CD14-positive monocyte (primary cell): ENCODE data around the gene CPNE2. TPM values are rescaled to one million over a fixed set of nuclear protein-coding genes. Genes with fewer than 3 reads are reported as not detected.

Source experiments
- DNase-seq, 3 donors: peaks; one replicate each; pipeline ENCODE4 v3.0.0-alpha.2; 2011 to 2022
- H2AFZ ChIP-seq: 2 replicates; pipeline ENCODE4 v1.6.0; 2012; ENCODE audit warnings: mild to moderate bottlenecking, low read depth, low read length, inconsistent platforms; ENCODE audit not compliant: insufficient read depth, poor library complexity, severe bottlenecking
- H3K27ac ChIP-seq, 2 donors: 1 replicate in 1 of 2; 2 replicates in 1 of 2; pipeline ENCODE4 v1.5.1; 2012 to 2013; ENCODE audit warnings: low read length in 2 of 2, control low read depth in 1 of 2, inconsistent platforms in 1 of 2, low read depth in 1 of 2, mild to moderate bottlenecking in 1 of 2
- H3K27me3 ChIP-seq, 2 donors: one replicate each; pipeline versions ENCODE4 v1.6.0 to v1.6.1; 2011 to 2013; ENCODE audit warnings: low read length in 2 of 2; ENCODE audit not compliant: control insufficient read depth in 2 of 2, insufficient read depth in 2 of 2
- H3K36me3 ChIP-seq, 2 donors: replicated peaks in 1 of 2; 1 replicate in 1 of 2; 2 replicates in 1 of 2; pipeline versions ENCODE4 v1.5.1 to v1.6.1; 2012 to 2013; ENCODE audit warnings: low read length in 2 of 2, control low read depth in 1 of 2, inconsistent platforms in 1 of 2, mild to moderate bottlenecking in 1 of 2; ENCODE audit not compliant: insufficient read depth in 2 of 2, control insufficient read depth in 1 of 2
- H3K4me1 ChIP-seq, 2 donors: 1 replicate in 1 of 2; 2 replicates in 1 of 2; pipeline versions ENCODE4 v1.5.1 to v1.6.1; 2012 to 2013; ENCODE audit warnings: low read length in 2 of 2, control low read depth in 1 of 2, inconsistent platforms in 1 of 2, mild to moderate bottlenecking in 1 of 2, moderate library complexity in 1 of 2; ENCODE audit not compliant: insufficient read depth in 2 of 2, control insufficient read depth in 1 of 2
- H3K4me2 ChIP-seq: replicated peaks from 2 replicates; pipeline ENCODE3; 2012; ENCODE audit warnings: low read length, moderate library complexity, mild to moderate bottlenecking; ENCODE audit not compliant: poor library complexity, severe bottlenecking; ENCODE audit errors: extremely low read depth
- H3K4me3 ChIP-seq, 3 experiments: fragments of 200-600 bp in 1 of 3; sonication (generic) in 1 of 3; replicated peaks in 1 of 3; 1 replicate in 2 of 3; 2 replicates in 1 of 3; pipeline ENCODE4 v1.5.1; 2011 to 2013; ENCODE audit warnings: low read length in 3 of 3, mild to moderate bottlenecking in 3 of 3, control low read depth in 2 of 3, low read depth in 2 of 3, inconsistent platforms in 1 of 3, moderate library complexity in 1 of 3
- H3K79me2 ChIP-seq: 2 replicates; pipeline ENCODE4 v1.6.0; 2012; ENCODE audit warnings: mild to moderate bottlenecking, control low read depth, inconsistent platforms, low read length, moderate library complexity; ENCODE audit not compliant: insufficient read depth
- H3K9ac ChIP-seq: 2 replicates; pipeline ENCODE4 v1.6.0; 2017; ENCODE audit warnings: low read length, mild to moderate bottlenecking; ENCODE audit not compliant: insufficient read depth, poor library complexity, severe bottlenecking
- H3K9me3 ChIP-seq, 2 donors: replicated peaks in 1 of 2; 1 replicate in 1 of 2; 2 replicates in 1 of 2; pipeline versions ENCODE4 v1.5.1 to v1.6.1; 2012 to 2013; ENCODE audit warnings: low read length in 2 of 2, control low read depth in 1 of 2; ENCODE audit not compliant: control insufficient read depth in 1 of 2, insufficient read depth in 1 of 2
- H4K20me1 ChIP-seq: 2 replicates; pipeline ENCODE4 v1.6.0; 2012; ENCODE audit warnings: mild to moderate bottlenecking, low read length, control low read depth, moderate library complexity; ENCODE audit not compliant: insufficient read depth
- H3K27ac Mint-ChIP-seq, 7 donors: one replicate each; pipeline ENCODE4 v1.8.0; 2020; ENCODE audit warnings: mild to moderate bottlenecking in 7 of 7, mixed read lengths in 7 of 7, moderate library complexity in 6 of 7, inconsistent platforms in 2 of 7
- H3K27me3 Mint-ChIP-seq, 3 donors: one replicate each; pipeline ENCODE4 v1.8.0; 2021 to 2022; ENCODE audit warnings: low read depth in 3 of 3, mild to moderate bottlenecking in 3 of 3, mixed read lengths in 3 of 3, moderate library complexity in 3 of 3, inconsistent platforms in 1 of 3
- H3K36me3 Mint-ChIP-seq, 2 donors: one replicate each; pipeline ENCODE4 v1.8.0; 2020; ENCODE audit warnings: mixed read lengths in 2 of 2, inconsistent platforms in 1 of 2, mild to moderate bottlenecking in 1 of 2
- H3K4me1 Mint-ChIP-seq: one replicate; pipeline ENCODE4 v1.8.0; 2020; ENCODE audit warnings: mild to moderate bottlenecking, mixed read lengths
- H3K4me3 Mint-ChIP-seq, 2 donors: one replicate each; pipeline ENCODE4 v1.8.0; 2020; ENCODE audit warnings: mild to moderate bottlenecking in 2 of 2, mixed read lengths in 2 of 2, moderate library complexity in 1 of 2
- H3K9me3 Mint-ChIP-seq, 7 donors: one replicate each; pipeline ENCODE4 v1.8.0; 2020 to 2022; ENCODE audit warnings: mixed read lengths in 7 of 7, mild to moderate bottlenecking in 6 of 7, moderate library complexity in 6 of 7, inconsistent platforms in 2 of 7
- WGBS: methylation state at CpG from one replicate; pipeline ENCODE4 v1.1.5; 2013; ENCODE audit warnings: missing lambda C conversion rate; ENCODE audit not compliant: insufficient coverage; 5-methylcytosine and 5-hydroxymethylcytosine counted together
- intact Hi-C, 2 donors: fragments of 100-400 bp; cut with micrococcal nuclease; formaldehyde crosslinking; loops; one replicate each; pipeline versions ENCODE4 v1.15.0 to v1.15.1; 2023
- polyA plus RNA-seq, 3 donors: library from polyadenylated mRNA; depleted of rRNA in 1 of 3; unstranded in 2 of 3; stranded (reverse) in 1 of 3; fragments of 300-500 nt in 2 of 3; fragments of >200 nt in 1 of 3; fragmentation: Illumina TruSeq in 2 of 3; gene quantifications; 1 replicate in 2 of 3; 2 replicates in 1 of 3; pipeline ENCODE4 v1.2.3, GENCODE V29; 2012 to 2021
- TF ChIP-seq, protein P1 (sequence below): fragments of 200-600 bp; IDR thresholded peaks from one replicate; pipeline ENCODE4 v1.8.0; 2022; ENCODE audit warnings: antibody characterized with exemption, mild to moderate bottlenecking

The CPNE2 gene
- polyA plus RNA-seq, 3 donors = 18.3 to 68.8 (median 23.9) TPM

DNA sequence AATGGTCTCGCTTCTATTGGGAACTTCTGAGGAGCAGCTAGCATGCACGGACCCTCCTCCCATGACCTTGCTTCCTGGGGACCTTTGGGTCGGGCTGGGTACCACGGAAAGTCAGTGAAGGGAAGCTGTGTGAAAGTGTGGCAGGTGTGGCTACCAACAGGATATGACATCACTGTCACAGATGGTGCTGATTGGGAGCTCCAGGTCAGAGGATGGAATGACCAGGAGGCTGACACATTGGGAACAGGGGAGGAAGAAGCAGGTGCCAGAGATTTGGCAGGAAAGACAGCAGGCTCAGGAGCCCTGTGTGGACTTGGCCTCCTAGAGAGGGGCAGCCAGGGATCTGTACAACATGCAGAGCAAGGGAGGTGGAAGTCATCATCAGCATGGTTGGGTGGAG is 34.0 kb downstream of the CPNE2 start:
- peaks cover 5 to 6% of the 10 kb centered on the region in 2 donors for H3K4me1 ChIP-seq
- TF ChIP-seq, protein P1, sequence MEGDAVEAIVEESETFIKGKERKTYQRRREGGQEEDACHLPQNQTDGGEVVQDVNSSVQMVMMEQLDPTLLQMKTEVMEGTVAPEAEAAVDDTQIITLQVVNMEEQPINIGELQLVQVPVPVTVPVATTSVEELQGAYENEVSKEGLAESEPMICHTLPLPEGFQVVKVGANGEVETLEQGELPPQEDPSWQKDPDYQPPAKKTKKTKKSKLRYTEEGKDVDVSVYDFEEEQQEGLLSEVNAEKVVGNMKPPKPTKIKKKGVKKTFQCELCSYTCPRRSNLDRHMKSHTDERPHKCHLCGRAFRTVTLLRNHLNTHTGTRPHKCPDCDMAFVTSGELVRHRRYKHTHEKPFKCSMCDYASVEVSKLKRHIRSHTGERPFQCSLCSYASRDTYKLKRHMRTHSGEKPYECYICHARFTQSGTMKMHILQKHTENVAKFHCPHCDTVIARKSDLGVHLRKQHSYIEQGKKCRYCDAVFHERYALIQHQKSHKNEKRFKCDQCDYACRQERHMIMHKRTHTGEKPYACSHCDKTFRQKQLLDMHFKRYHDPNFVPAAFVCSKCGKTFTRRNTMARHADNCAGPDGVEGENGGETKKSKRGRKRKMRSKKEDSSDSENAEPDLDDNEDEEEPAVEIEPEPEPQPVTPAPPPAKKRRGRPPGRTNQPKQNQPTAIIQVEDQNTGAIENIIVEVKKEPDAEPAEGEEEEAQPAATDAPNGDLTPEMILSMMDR = no peak
- H3K9ac ChIP-seq = no peak overlapping the region
- intact Hi-C loops = no loop called here
- Mint-ChIP-seq H3K9me3 (peaks cover 0 to 2% (median 0%) of the 10 kb centered on the region in 7 donors), H3K27ac (peak overlapping the region in 1 of 7 donors; percentile 10), H3K4me1 (peaks cover 16% of the 10 kb centered on the region), H3K36me3 (peaks cover 70 to 82% of the 10 kb centered on the region in 2 donors), H3K4me3 (no peak overlapping the region), H3K27me3 (peaks cover 0 to 1% (median 0%) of the 10 kb centered on the region in 3 donors)
- H3K27ac ChIP-seq = no peak overlapping the region
- H2AFZ ChIP-seq = no peak overlapping the region
- H4K20me1 ChIP-seq = no peaks in the 10 kb centered on the region
- H3K79me2 ChIP-seq = no peaks in the 10 kb centered on the region
- peaks cover 64 to 83% of the 10 kb centered on the region in 2 donors for H3K36me3 ChIP-seq
- 100% methylated on average over 1 of the region's 4 CpGs for WGBS
- no peaks in the 10 kb centered on the region for H3K27me3 ChIP-seq
- H3K4me3 ChIP-seq = no peak overlapping the region
- no peak for DNase-seq
- H3K4me2 ChIP-seq = no peak overlapping the region
- H3K9me3 ChIP-seq = no peaks in the 10 kb centered on the region

DNA sequence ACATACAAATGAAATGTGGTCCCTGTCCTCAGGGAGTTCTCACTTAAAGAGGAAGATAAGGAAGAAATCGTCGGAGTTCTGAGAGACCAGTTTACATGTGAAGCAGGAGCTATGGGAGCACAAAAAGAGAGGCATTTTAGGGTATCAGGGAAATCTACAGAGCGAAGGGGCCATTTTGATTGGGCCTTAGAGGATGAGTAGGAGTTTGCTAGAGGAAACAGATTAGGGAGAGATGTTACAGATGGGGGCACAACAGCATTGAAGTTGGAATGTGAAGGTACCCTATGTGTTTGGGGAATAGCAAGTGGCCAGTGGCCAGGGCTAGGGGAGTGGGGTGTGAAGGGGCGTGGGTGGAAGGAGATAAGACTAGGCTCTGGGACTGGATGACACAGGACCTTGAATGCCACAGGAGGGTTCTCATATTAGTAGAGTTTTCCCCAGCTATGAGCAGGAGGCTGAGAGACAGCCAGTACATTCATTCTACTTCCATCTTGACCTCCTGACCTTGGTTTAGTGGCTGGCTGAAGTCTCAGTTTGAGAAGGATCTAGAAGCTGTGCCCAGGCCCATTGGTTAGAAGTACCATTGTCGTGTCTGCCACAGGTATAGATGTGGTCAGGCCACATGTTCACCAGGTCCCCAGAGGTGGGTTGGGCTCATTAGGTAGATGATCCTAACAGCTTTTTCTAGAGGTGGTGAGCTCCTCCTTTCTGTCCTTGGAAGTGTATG is 34.8 kb downstream of the CPNE2 start:
- TF ChIP-seq, protein P1 = no peak
- H3K9me3 Mint-ChIP-seq = peaks cover 0 to 2% (median 0%) of the 10 kb centered on the region in 7 donors
- intact Hi-C loops = no loop called here
- Histone ChIP-seq H3K9ac (no peak overlapping the region), H4K20me1 (no peaks in the 10 kb centered on the region), H3K79me2 (no peaks in the 10 kb centered on the region), H3K4me2 (no peak overlapping the region), H3K4me3 (no peak overlapping the region), H3K27ac (peak overlapping the region in 1 of 2 donors; percentile 14), H3K36me3 (peaks cover 59 to 83% of the 10 kb centered on the region in 2 donors), H2AFZ (no peak overlapping the region), H3K27me3 (no peaks in the 10 kb centered on the region), H3K4me1 (peaks cover 5 to 6% of the 10 kb centered on the region in 2 donors), H3K9me3 (no peaks in the 10 kb centered on the region)
- H3K4me1 Mint-ChIP-seq = peaks cover 16% of the 10 kb centered on the region
- H3K27me3 Mint-ChIP-seq = peaks cover 0 to 1% (median 0%) of the 10 kb centered on the region in 3 donors
- 98% methylated on average over 5 of the region's 5 CpGs for WGBS
- peak overlapping the region in 3 of 7 donors; percentile 14 to 47 (median 39) for H3K27ac Mint-ChIP-seq
- peaks cover 68 to 81% of the 10 kb centered on the region in 2 donors for H3K36me3 Mint-ChIP-seq
- no peak overlapping the region for H3K4me3 Mint-ChIP-seq
- no peak for DNase-seq
